Suprapubic skin (tissue), 4 donors: ENCODE measurements around the gene OMP. TPM values are rescaled to one million over a fixed set of nuclear protein-coding genes. Genes with fewer than 3 reads are reported as not detected.

ENCODE experiments used
- DNase-seq, 2 donors: peaks; one replicate each; pipeline ENCODE4 v3.0.0-alpha.2; 2019; ENCODE audit warnings: low spot score in 2 of 2
- H3K27ac ChIP-seq: fragments of 200-600 bp; sonication (generic); one replicate; pipeline ENCODE4 v1.5.1; 2019
- H3K27me3 ChIP-seq: fragments of 200-600 bp; sonication (generic); one replicate; pipeline ENCODE4 v1.5.1; 2019
- H3K36me3 ChIP-seq: fragments of 200-600 bp; sonication (generic); one replicate; pipeline ENCODE4 v1.5.1; 2019
- H3K4me1 ChIP-seq: fragments of 200-600 bp; sonication (generic); one replicate; pipeline ENCODE4 v1.5.1; 2019
- H3K4me3 ChIP-seq: fragments of 200-600 bp; sonication (generic); one replicate; pipeline ENCODE4 v1.5.1; 2019; ENCODE audit warnings: mild to moderate bottlenecking
- H3K9me3 ChIP-seq: fragments of 200-600 bp; sonication (generic); one replicate; pipeline ENCODE4 v1.5.1; 2019
- CTCF ChIP-seq, 2 donors: fragments of 200-600 bp in 1 of 2; fragments of 450-650 bp in 1 of 2; sonication (generic) in 1 of 2; IDR thresholded peaks; one replicate each; pipeline ENCODE4 v1.5.1; 2016 to 2019; ENCODE audit warnings: antibody characterized with exemption in 2 of 2, mild to moderate bottlenecking in 1 of 2, moderate library complexity in 1 of 2
- EP300 ChIP-seq: sonication (generic); formaldehyde crosslinking; IDR thresholded peaks from one replicate; pipeline ENCODE4 v1.6.1; 2017; ENCODE audit warnings: antibody characterized with exemption
- POLR2A ChIP-seq, 2 donors: fragments of 450-650 bp; IDR thresholded peaks; one replicate each; pipeline ENCODE4 v1.6.1; 2017; ENCODE audit warnings: antibody characterized with exemption in 2 of 2, mild to moderate bottlenecking in 2 of 2, moderate library complexity in 2 of 2
- POLR2AphosphoS5 ChIP-seq, 3 donors: sonication (generic); formaldehyde crosslinking; IDR thresholded peaks; one replicate each; pipeline ENCODE4 v1.6.1; 2017; ENCODE audit warnings: antibody characterized with exemption in 3 of 3
- WGBS: methylation state at CpG from one replicate; pipeline ENCODE4 v1.1.5; 2018; 5-methylcytosine and 5-hydroxymethylcytosine counted together
- total RNA-seq, 4 donors: library from RNA; depleted of rRNA; stranded (reverse); fragments of >200 nt; gene quantifications; one replicate each; pipeline ENCODE4 v1.1.0, GENCODE V29; 2016

The OMP gene
- total RNA-seq, 4 donors from 2014 or later, result 9.6 TPM; not detected in 3

GRCh38 chr11:77150836-77151235 is 48.2 kb downstream of the OMP start:
- DNase-seq, result no peak
- no peak overlapping the region for H3K27ac ChIP-seq
- no peak overlapping the region for H3K4me3 ChIP-seq
- 94% methylated on average over 9 of the region's 10 CpGs for WGBS
- peaks cover 5% of the 10 kb centered on the region for H3K27me3 ChIP-seq
- no peak for TF ChIP-seq POLR2AphosphoS5 (IDR thresholded peaks at IDR 0.05)
- no peak for TF ChIP-seq EP300
- peaks cover 13% of the 10 kb centered on the region for H3K4me1 ChIP-seq
- H3K36me3 ChIP-seq, result no peaks in the 10 kb centered on the region
- H3K9me3 ChIP-seq, result no peaks in the 10 kb centered on the region

GRCh38 chr11:77151804-77152509 is 49.3 kb downstream of the OMP start:
- Histone ChIP-seq H3K9me3 (no peaks in the 10 kb centered on the region), H3K36me3 (no peaks in the 10 kb centered on the region), H3K4me1 (peaks cover 13% of the 10 kb centered on the region), H3K27me3 (peaks cover 2% of the 10 kb centered on the region), H3K4me3 (no peak overlapping the region), H3K27ac (no peak overlapping the region)
- DNase-seq, result no peak
- TF ChIP-seq EP300 (no peak), POLR2A (IDR thresholded peaks at IDR 0.05) (no peak), POLR2AphosphoS5 (IDR thresholded peaks at IDR 0.05) (no peak), CTCF (IDR thresholded peaks at IDR 0.05) (no peak)
- 66% methylated on average over 9 of the region's 11 CpGs for WGBS

DNA sequence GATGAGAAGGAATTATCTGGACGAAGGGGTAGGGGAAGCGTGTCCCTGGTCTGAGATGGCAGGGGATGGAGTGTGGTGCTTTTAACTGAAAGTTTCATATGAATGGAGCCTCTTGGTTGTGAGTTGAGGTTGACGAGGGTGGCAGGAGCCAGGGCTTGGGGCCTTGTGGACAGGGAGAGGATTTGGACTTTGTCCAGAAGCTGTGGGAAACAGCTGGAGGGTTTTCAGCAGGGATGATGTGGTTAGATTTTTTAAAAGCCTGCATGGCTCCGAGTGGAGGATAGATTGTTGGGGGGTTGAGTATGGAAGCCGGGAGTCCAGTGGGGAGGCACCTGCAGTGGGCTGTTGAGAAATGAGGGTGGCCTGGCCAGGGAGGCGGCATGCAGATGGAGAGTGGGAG is 50.2 kb downstream of the OMP start:
- H3K4me3 ChIP-seq, result no peak overlapping the region
- no peak for DNase-seq
- peaks cover 1% of the 10 kb centered on the region for H3K27me3 ChIP-seq
- 76% methylated on average over 6 of the region's 6 CpGs for WGBS
- H3K4me1 ChIP-seq, result peaks cover 12% of the 10 kb centered on the region
- no peak overlapping the region for H3K27ac ChIP-seq
- no peaks in the 10 kb centered on the region for H3K9me3 ChIP-seq
- TF ChIP-seq EP300 (no peak), CTCF (IDR thresholded peaks at IDR 0.05) (no peak), POLR2AphosphoS5 (IDR thresholded peaks at IDR 0.05) (no peak), POLR2A (IDR thresholded peaks at IDR 0.05) (no peak)
- no peaks in the 10 kb centered on the region for H3K36me3 ChIP-seq

Other genes with a start within 250 kb of the OMP start
- 10 to 100 TPM in 1 of 4 donors, 1 to 10 TPM in 3; 8.9 to 10.1 (median 9.5) TPM for gene ACER3, start 241.9 kb upstream of the OMP start, total RNA-seq
- not detected for gene B3GNT6, start 68.4 kb upstream of the OMP start, total RNA-seq
- gene CAPN5, start 35.9 kb upstream of the OMP start, total RNA-seq, result 1 to 10 TPM in 3 of 4 donors, under 1 TPM in 1; 0.87 to 2.0 (median 1.1) TPM
- gene MYO7A, start 25.4 kb downstream of the OMP start, total RNA-seq, result 1 to 10 TPM in 3 of 4 donors, under 1 TPM in 1; 0.34 to 2.4 (median 2.0) TPM
- not detected for gene GDPD4, start 198.8 kb downstream of the OMP start, total RNA-seq